Measurements from ENCODE around the gene ZBTB21.

DNA sequence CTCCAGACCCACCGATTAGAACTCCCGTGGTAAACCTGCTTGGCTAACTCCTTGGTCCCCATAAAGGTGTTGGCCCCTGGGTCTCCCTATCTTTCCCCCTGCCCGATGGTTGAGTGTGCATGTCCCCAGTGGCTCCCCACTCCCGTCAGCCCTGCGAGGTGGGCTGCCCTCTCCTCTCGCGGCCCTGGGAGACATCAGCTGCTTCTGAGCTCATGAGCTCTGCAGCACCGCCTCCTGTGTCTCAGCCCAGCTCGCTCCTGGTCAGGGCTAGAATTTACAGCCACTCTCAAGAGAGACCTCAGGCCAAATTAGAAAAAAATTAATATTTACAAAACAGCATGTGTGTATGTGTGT lies 15.9 kb upstream of the ZBTB21 start:
- TF ChIP-seq PPARA (CRISPR knock-in tag; IDR thresholded peaks at IDR 0.05; ENCODE audit: borderline replicate concordance) (no peak), SNAI2 (CRISPR knock-in tag; IDR thresholded peaks at IDR 0.05) (no peak), RARB (CRISPR knock-in tag; IDR thresholded peaks at IDR 0.05) (no peak)
- TF ChIP-seq, protein P1, sequence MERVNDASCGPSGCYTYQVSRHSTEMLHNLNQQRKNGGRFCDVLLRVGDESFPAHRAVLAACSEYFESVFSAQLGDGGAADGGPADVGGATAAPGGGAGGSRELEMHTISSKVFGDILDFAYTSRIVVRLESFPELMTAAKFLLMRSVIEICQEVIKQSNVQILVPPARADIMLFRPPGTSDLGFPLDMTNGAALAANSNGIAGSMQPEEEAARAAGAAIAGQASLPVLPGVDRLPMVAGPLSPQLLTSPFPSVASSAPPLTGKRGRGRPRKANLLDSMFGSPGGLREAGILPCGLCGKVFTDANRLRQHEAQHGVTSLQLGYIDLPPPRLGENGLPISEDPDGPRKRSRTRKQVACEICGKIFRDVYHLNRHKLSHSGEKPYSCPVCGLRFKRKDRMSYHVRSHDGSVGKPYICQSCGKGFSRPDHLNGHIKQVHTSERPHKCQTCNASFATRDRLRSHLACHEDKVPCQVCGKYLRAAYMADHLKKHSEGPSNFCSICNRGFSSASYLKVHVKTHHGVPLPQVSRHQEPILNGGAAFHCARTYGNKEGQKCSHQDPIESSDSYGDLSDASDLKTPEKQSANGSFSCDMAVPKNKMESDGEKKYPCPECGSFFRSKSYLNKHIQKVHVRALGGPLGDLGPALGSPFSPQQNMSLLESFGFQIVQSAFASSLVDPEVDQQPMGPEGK (CRISPR knock-in tag; IDR thresholded peaks at IDR 0.05; ENCODE audit: borderline replicate concordance): no peak
- TF ChIP-seq, protein P2, sequence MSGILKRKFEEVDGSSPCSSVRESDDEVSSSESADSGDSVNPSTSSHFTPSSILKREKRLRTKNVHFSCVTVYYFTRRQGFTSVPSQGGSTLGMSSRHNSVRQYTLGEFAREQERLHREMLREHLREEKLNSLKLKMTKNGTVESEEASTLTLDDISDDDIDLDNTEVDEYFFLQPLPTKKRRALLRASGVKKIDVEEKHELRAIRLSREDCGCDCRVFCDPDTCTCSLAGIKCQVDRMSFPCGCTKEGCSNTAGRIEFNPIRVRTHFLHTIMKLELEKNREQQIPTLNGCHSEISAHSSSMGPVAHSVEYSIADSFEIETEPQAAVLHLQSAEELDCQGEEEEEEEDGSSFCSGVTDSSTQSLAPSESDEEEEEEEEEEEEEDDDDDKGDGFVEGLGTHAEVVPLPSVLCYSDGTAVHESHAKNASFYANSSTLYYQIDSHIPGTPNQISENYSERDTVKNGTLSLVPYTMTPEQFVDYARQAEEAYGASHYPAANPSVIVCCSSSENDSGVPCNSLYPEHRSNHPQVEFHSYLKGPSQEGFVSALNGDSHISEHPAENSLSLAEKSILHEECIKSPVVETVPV (CRISPR knock-in tag; IDR thresholded peaks at IDR 0.05): no peak
